ENCODE measurements around the gene ZCCHC13.

- TF ChIP-seq POLR2A (IDR thresholded peaks at IDR 0.05) (no peak), EP300 (IDR thresholded peaks at IDR 0.05) (no peak)
- TF ChIP-seq, protein P1, sequence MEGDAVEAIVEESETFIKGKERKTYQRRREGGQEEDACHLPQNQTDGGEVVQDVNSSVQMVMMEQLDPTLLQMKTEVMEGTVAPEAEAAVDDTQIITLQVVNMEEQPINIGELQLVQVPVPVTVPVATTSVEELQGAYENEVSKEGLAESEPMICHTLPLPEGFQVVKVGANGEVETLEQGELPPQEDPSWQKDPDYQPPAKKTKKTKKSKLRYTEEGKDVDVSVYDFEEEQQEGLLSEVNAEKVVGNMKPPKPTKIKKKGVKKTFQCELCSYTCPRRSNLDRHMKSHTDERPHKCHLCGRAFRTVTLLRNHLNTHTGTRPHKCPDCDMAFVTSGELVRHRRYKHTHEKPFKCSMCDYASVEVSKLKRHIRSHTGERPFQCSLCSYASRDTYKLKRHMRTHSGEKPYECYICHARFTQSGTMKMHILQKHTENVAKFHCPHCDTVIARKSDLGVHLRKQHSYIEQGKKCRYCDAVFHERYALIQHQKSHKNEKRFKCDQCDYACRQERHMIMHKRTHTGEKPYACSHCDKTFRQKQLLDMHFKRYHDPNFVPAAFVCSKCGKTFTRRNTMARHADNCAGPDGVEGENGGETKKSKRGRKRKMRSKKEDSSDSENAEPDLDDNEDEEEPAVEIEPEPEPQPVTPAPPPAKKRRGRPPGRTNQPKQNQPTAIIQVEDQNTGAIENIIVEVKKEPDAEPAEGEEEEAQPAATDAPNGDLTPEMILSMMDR (IDR thresholded peaks at IDR 0.05): no peak
Observed at GRCh38 chrX:74349387-74349786, 45.4 kb downstream of the ZCCHC13 start.

All from tibial nerve (tissue), 4 donors.